Upper lobe of left lung (tissue), 6 donors: ENCODE measurements around the gene BLCAP. TPM values are rescaled to one million over a fixed set of nuclear protein-coding genes. Genes with fewer than 3 reads are reported as not detected.
"Not testable (repeated sequence)": the region's sequence is repeated elsewhere in the genome, so short reads cannot be mapped to it uniquely, and the experiment has no call there.

ENCODE experiments used
- ATAC-seq, 2 donors: fragments of 200-7000 bp; cut with Tn5 transposase; one replicate each; pipeline ENCODE4 v1.9.1; 2022; ENCODE audit warnings: mild to moderate bottlenecking in 2 of 2, moderate library complexity in 2 of 2; ENCODE audit not compliant: low FRiP score in 2 of 2
- DNase-seq, 2 donors: peaks; one replicate each; pipeline ENCODE4 v3.0.0-alpha.2; 2019 to 2020
- H3K27ac ChIP-seq, 4 donors: fragments of 200-600 bp; sonication (generic); one replicate each; pipeline ENCODE4 v1.5.1; 2016 to 2019
- H3K27me3 ChIP-seq, 4 donors: fragments of 200-600 bp; sonication (generic); one replicate each; pipeline ENCODE4 v1.5.1; 2017 to 2019
- H3K36me3 ChIP-seq, 4 donors: fragments of 200-600 bp; sonication (generic); one replicate each; pipeline ENCODE4 v1.5.1; 2016 to 2019
- H3K4me1 ChIP-seq, 4 donors: fragments of 200-600 bp; sonication (generic); one replicate each; pipeline ENCODE4 v1.5.1; 2018 to 2019
- H3K4me3 ChIP-seq, 4 donors: fragments of 200-600 bp; sonication (generic); one replicate each; pipeline ENCODE4 v1.5.1; 2017 to 2019; ENCODE audit warnings: mild to moderate bottlenecking in 2 of 4, moderate library complexity in 1 of 4
- H3K9me3 ChIP-seq, 4 donors: fragments of 200-600 bp; sonication (generic); one replicate each; pipeline ENCODE4 v1.5.1; 2018 to 2019
- CTCF ChIP-seq, 6 experiments: fragments of 450-650 bp in 4 of 6; fragments of 200-600 bp in 2 of 6; sonication (generic) in 2 of 6; IDR thresholded peaks; one replicate each; pipeline ENCODE4 v1.5.1; 2016 to 2019; ENCODE audit warnings: antibody characterized with exemption in 6 of 6
- EP300 ChIP-seq, 4 donors: sonication (generic); formaldehyde crosslinking; IDR thresholded peaks; one replicate each; pipeline ENCODE4 v1.5.1; 2017; ENCODE audit warnings: antibody characterized with exemption in 4 of 4, control low read depth in 2 of 4
- POLR2A ChIP-seq, 4 donors: fragments of 450-650 bp; IDR thresholded peaks; one replicate each; pipeline ENCODE4 v1.5.1; 2016 to 2017; ENCODE audit warnings: antibody characterized with exemption in 4 of 4, mild to moderate bottlenecking in 2 of 4
- POLR2AphosphoS5 ChIP-seq, 2 donors: sonication (generic); formaldehyde crosslinking; IDR thresholded peaks; one replicate each; pipeline ENCODE4 v1.5.1; 2017; ENCODE audit warnings: antibody characterized with exemption in 2 of 2
- WGBS, 2 donors: methylation state at CpG; one replicate each; pipeline ENCODE4 v1.1.5; 2017 to 2018; 5-methylcytosine and 5-hydroxymethylcytosine counted together
- total RNA-seq, 6 donors: library from RNA; depleted of rRNA in 4 of 6; stranded (reverse); fragments of >200 nt in 4 of 6; gene quantifications; one replicate each; pipeline versions ENCODE4 v1.1.0 to v1.2.1, GENCODE V29; 2016 to 2021
- donor health status: DM: no; HTN: no; CAD: no; lungs with moderate emphysema.
- donor health status: DM: no; HTN: yes; CAD: no; lungs with severe emphysema.

The BLCAP gene
- total RNA-seq, 6 donors from 2014 or later: 53.4 to 79.6 (median 66.6) TPM

GRCh38 chr20:37475252-37475651 is 52.4 kb downstream of the BLCAP start:
- Histone ChIP-seq H3K9me3 (no peaks in the 10 kb centered on the region), H3K27ac (no peak overlapping the region), H3K36me3 (no peaks in the 10 kb centered on the region), H3K4me1 (no peaks in the 10 kb centered on the region), H3K4me3 (no peak overlapping the region), H3K27me3 (no peaks in the 10 kb centered on the region)
- DNase-seq: peak in 1 of 2 donors; percentile 10
- no peak for TF ChIP-seq POLR2A (IDR thresholded peaks at IDR 0.05)
- TF ChIP-seq EP300 (IDR thresholded peaks at IDR 0.05): no peak
- no peak for TF ChIP-seq POLR2AphosphoS5 (IDR thresholded peaks at IDR 0.05)
- no peak for TF ChIP-seq CTCF (IDR thresholded peaks at IDR 0.05)
- WGBS, 2 donors: 37 to 79% methylated on average over 5 of the region's 5 CpGs
- no peak for ATAC-seq

- no peak for DNase-seq
- ATAC-seq: no peak
- Histone ChIP-seq H3K9me3 (no peaks in the 10 kb centered on the region), H3K4me1 (no peaks in the 10 kb centered on the region), H3K27me3 (no peaks in the 10 kb centered on the region), H3K27ac (no peak overlapping the region), H3K36me3 (no peaks in the 10 kb centered on the region), H3K4me3 (no peak overlapping the region)
- WGBS, 2 donors: 78 to 88% methylated on average over 4 of the region's 4 CpGs
- no peak for TF ChIP-seq EP300 (IDR thresholded peaks at IDR 0.05)
- TF ChIP-seq POLR2A (IDR thresholded peaks at IDR 0.05): no peak
- TF ChIP-seq CTCF (IDR thresholded peaks at IDR 0.05): no peak
- no peak for TF ChIP-seq POLR2AphosphoS5 (IDR thresholded peaks at IDR 0.05)
These were observed 53.3 kb downstream of the BLCAP start for GRCh38 chr20:37474386-37474785.

- 86 to 87% methylated on average over 11 of the region's 11 CpGs for WGBS, 2 donors
These were observed 54.3 kb downstream of the BLCAP start for GRCh38 chr20:37473249-37474000.

GRCh38 chr20:37472435-37472834 is 55.2 kb downstream of the BLCAP start:
- ATAC-seq, H3K4me3 ChIP-seq, H3K9me3 ChIP-seq, H3K36me3 ChIP-seq, H3K4me1 ChIP-seq, DNase-seq, H3K27ac ChIP-seq, H3K27me3 ChIP-seq: not testable (repeated sequence)
- WGBS, 2 donors: 81 to 84% methylated on average over 6 of the region's 6 CpGs

More at GRCh38 chr20:37473249-37474000, 54.3 kb downstream of the BLCAP start:
- no peak overlapping the region for H3K4me3 ChIP-seq
- no peaks in the 10 kb centered on the region for H3K9me3 ChIP-seq
- H3K27ac ChIP-seq: no peak overlapping the region
- TF ChIP-seq EP300 (IDR thresholded peaks at IDR 0.05) (no peak), POLR2AphosphoS5 (IDR thresholded peaks at IDR 0.05) (no peak), CTCF (IDR thresholded peaks at IDR 0.05) (no peak), POLR2A (IDR thresholded peaks at IDR 0.05) (no peak)
- H3K4me1 ChIP-seq: no peaks in the 10 kb centered on the region
- no peaks in the 10 kb centered on the region for H3K27me3 ChIP-seq
- ATAC-seq (peak in 1 of 2 donors; percentile 19), DNase-seq (peak in 1 of 2 donors; percentile 4)
- H3K36me3 ChIP-seq: no peaks in the 10 kb centered on the region

- no peaks in the 10 kb centered on the region for H3K9me3 ChIP-seq
- no peaks in the 10 kb centered on the region for H3K27me3 ChIP-seq
- no peaks in the 10 kb centered on the region for H3K36me3 ChIP-seq
- no peak for ATAC-seq
- no peak overlapping the region for H3K27ac ChIP-seq
- no peak overlapping the region for H3K4me3 ChIP-seq
- TF ChIP-seq EP300 (IDR thresholded peaks at IDR 0.05) (no peak), POLR2AphosphoS5 (IDR thresholded peaks at IDR 0.05) (no peak), CTCF (IDR thresholded peaks at IDR 0.05) (no peak), POLR2A (IDR thresholded peaks at IDR 0.05) (no peak)
- H3K4me1 ChIP-seq: no peaks in the 10 kb centered on the region
- no peak for DNase-seq
- 73 to 81% methylated on average over 7 of the region's 7 CpGs for whole genome bisulfite sequencing, 2 donors
These were observed 55.9 kb downstream of the BLCAP start for GRCh38 chr20:37471741-37472235.

- WGBS, 2 donors: 95 to 99% methylated on average over 8 of the region's 8 CpGs
- not testable (repeated sequence) for H3K4me3 ChIP-seq, H3K27ac ChIP-seq, H3K36me3 ChIP-seq, H3K9me3 ChIP-seq, H3K4me1 ChIP-seq, ATAC-seq, DNase-seq, H3K27me3 ChIP-seq
These were observed 57.5 kb downstream of the BLCAP start for GRCh38 chr20:37470190-37470589.
